ENCODE measurements around the gene PRKCD. TPM values are rescaled to one million over a fixed set of nuclear protein-coding genes. Genes with fewer than 3 reads are reported as not detected.
A peak's percentile ranks its signal among the peaks of the same experiment; 100 is the strongest.

Gene PRKCD
- total and polyA plus RNA-seq, 2 experiments from 2014 or later: 1.8 to 9.6 TPM

DNA sequence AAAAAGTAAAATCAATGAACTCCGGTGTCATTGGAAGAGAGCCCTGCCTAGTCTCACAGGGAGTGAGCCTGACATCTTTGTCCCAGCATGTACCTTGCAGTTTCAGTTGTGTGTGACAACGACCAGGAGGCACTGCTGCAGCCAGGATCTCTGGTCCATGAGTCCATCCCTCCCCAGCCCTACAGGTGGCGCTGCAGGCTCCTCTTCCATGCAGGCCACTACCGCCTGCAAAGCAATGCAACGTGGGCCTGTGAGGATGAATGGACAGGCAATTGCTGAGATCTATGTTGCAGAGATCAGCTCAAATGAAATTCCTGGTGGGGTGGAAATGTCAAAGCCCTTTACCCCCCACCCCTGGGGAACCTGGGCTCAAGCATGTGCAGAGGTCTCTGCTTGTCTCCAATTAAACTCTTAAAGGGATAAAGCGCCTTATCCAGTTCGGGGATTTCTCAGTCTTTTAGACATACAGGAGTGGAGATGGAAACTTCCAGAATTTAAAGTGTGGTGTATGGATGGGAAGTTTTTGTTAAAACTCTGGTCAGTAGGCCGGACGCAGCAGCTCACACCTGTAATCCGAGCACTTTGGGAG, 59.0 kb downstream of the PRKCD start:
- Histone ChIP-seq H3K4me1 (ENCODE audit: insufficient read depth) (no peaks in the 10 kb centered on the region), H3K36me3 (ENCODE audit: low read depth) (peaks cover 12% of the 10 kb centered on the region), H3K27ac (no peak overlapping the region), H3K9ac (no peak overlapping the region), H3K4me2 (ENCODE audit: unreplicated experiment) (no peak overlapping the region), H3K79me2 (ENCODE audit: insufficient read depth) (no peaks in the 10 kb centered on the region), H3K4me3 (no peak overlapping the region), H3K9me2 (ENCODE audit: insufficient read depth) (no peaks in the 10 kb centered on the region), H3F3A (ENCODE audit: insufficient read depth) (peaks cover 22% of the 10 kb centered on the region), H3K27me3 (replicated peaks; ENCODE audit: insufficient read depth) (no peaks in the 10 kb centered on the region), H4K20me1 (ENCODE audit: insufficient read depth) (no peaks in the 10 kb centered on the region), H2AFZ (0 out of 2 replicates have a peak overlapping the region, but pooled peaks have one; percentile 39), H3K9me3 (ENCODE audit: low read depth) (no peaks in the 10 kb centered on the region)
- 42 to 44% methylated on average over 10 of the region's 10 CpGs for WGBS, 2 experiments (ENCODE audit: low coverage in 1 of 2, low lambda C conversion rate in 2 of 2, missing lambda C conversion rate in 2 of 2)
- TF ChIP-seq EZH2phosphoT487 (IDR thresholded peaks at IDR 0.05; ENCODE audit: insufficient read depth, low read depth) (no peak), EZH2 (IDR thresholded peaks at IDR 0.05; ENCODE audit: insufficient read depth, poor library complexity, severe bottlenecking) (no peak)
- in situ Hi-C loops (cut with MboI): no loop called here
- peak; percentile 87 for DNase-seq

DNA sequence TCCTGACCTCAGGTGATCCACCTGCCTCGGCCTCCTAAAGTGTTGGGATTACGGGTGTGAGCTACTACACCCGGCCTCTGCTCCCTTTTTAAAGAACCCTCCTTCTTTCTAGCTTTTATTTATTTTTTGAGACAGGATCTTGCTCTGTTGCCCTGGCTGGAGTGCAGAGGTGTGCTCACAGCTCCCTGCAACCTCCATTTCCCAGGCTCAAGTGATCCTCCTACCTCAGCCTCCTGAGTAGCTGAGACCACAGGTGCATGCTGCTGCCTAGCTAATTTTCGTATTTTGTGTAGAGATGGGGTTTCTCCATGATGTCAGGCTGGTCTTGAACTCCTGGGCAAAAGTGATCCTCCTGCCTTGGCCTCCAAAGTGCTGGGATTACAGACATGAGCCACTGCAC, 60.3 kb downstream of the PRKCD start:
- Histone ChIP-seq H2AFZ (no peak overlapping the region), H3K9me3 (ENCODE audit: low read depth) (no peaks in the 10 kb centered on the region), H3K79me2 (ENCODE audit: insufficient read depth) (no peaks in the 10 kb centered on the region), H3K4me3 (no peak overlapping the region), H4K20me1 (ENCODE audit: insufficient read depth) (no peaks in the 10 kb centered on the region), H3K4me1 (ENCODE audit: insufficient read depth) (no peaks in the 10 kb centered on the region), H3K36me3 (ENCODE audit: low read depth) (peaks cover 21% of the 10 kb centered on the region), H3F3A (ENCODE audit: insufficient read depth) (peaks cover 22% of the 10 kb centered on the region), H3K27me3 (replicated peaks; ENCODE audit: insufficient read depth) (no peaks in the 10 kb centered on the region), H3K9ac (no peak overlapping the region), H3K27ac (no peak overlapping the region), H3K9me2 (ENCODE audit: insufficient read depth) (no peaks in the 10 kb centered on the region), H3K4me2 (ENCODE audit: unreplicated experiment) (no peak overlapping the region)
- TF ChIP-seq EZH2phosphoT487 (IDR thresholded peaks at IDR 0.05; ENCODE audit: insufficient read depth, low read depth) (no peak), EZH2 (IDR thresholded peaks at IDR 0.05; ENCODE audit: insufficient read depth, poor library complexity, severe bottlenecking) (no peak)
- DNase-seq: no peak
- in situ Hi-C loops (cut with MboI): no loop called here
- 91 to 94% methylated on average over 4 of the region's 4 CpGs for WGBS, 2 experiments (ENCODE audit: low coverage in 1 of 2, low lambda C conversion rate in 2 of 2, missing lambda C conversion rate in 2 of 2)

DNA sequence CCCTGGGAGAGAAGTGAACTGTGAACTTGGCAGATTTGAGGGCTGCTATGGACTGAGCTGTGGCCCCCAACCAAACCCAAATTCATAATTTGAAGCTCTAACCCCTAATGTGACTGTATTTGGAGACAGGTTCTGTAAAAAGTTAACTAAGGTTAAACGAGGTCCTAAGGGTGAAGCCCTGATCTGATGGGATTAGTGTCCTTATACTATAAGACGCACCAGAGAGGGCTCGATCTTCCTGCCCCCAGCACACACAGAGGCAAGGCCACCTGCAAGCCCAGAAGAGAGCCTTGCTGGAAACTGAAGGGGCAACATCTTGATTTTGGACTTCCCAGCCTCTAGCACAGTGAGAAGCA, 60.8 kb downstream of the PRKCD start:
- Histone ChIP-seq H3K4me2 (ENCODE audit: unreplicated experiment) (no peak overlapping the region), H3K9ac (no peak overlapping the region), H3K9me3 (ENCODE audit: low read depth) (no peaks in the 10 kb centered on the region), H3K36me3 (ENCODE audit: low read depth) (peaks cover 26% of the 10 kb centered on the region), H4K20me1 (ENCODE audit: insufficient read depth) (no peaks in the 10 kb centered on the region), H3K27ac (no peak overlapping the region), H3F3A (ENCODE audit: insufficient read depth) (peaks cover 22% of the 10 kb centered on the region), H3K79me2 (ENCODE audit: insufficient read depth) (no peaks in the 10 kb centered on the region), H2AFZ (no peak overlapping the region), H3K9me2 (ENCODE audit: insufficient read depth) (no peaks in the 10 kb centered on the region), H3K4me3 (no peak overlapping the region), H3K4me1 (ENCODE audit: insufficient read depth) (no peaks in the 10 kb centered on the region), H3K27me3 (replicated peaks; ENCODE audit: insufficient read depth) (no peaks in the 10 kb centered on the region)
- in situ Hi-C loops (cut with MboI): no loop called here
- 79 to 81% methylated on average over 3 of the region's 3 CpGs for WGBS, 2 experiments (ENCODE audit: low coverage in 1 of 2, low lambda C conversion rate in 2 of 2, missing lambda C conversion rate in 2 of 2)
- TF ChIP-seq EZH2phosphoT487 (IDR thresholded peaks at IDR 0.05; ENCODE audit: insufficient read depth, low read depth) (no peak), EZH2 (IDR thresholded peaks at IDR 0.05; ENCODE audit: insufficient read depth, poor library complexity, severe bottlenecking) (no peak)
- DNase-seq: no peak

DNA sequence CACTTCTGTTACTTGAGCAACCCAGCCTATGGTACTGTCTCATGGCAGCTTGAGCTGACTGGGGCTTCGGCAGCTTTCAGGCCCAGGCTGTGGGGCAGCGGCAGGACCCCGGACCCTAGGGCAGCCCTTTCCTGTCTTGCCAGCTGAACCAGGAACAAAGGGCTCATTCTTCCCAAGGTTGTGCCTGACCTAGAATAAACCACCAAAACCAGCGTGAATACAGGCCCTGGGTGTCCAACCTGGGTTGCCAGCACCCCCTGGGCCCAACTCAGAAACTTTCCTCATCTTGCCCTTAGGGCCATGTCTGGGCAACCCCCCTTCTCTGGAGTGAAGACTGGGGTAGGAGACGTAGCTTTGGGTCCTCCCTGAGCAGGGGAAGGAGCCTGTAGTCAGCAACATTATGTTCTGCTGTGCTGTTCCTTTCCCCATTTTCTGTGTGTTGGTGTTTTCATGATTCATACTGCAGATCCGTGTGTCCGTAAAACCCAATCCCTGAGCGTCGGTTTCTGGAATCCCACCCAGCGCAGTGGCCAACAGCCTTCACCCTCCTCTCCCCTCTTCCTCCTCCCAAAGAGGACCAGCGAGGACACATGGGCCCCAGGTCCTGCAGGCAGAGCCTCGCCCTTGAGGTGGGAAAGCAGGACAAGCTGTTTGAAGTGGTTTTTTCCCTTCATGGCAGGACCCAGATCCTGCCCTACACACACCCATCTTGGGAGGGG, 61.3 kb downstream of the PRKCD start:
- TF ChIP-seq EZH2 (IDR thresholded peaks at IDR 0.05; ENCODE audit: insufficient read depth, poor library complexity, severe bottlenecking) (no peak), EZH2phosphoT487 (IDR thresholded peaks at IDR 0.05; ENCODE audit: insufficient read depth, low read depth) (no peak)
- H3K9me3 ChIP-seq (ENCODE audit: low read depth): no peaks in the 10 kb centered on the region
- no peak overlapping the region for H3K4me3 ChIP-seq
- H3K27ac ChIP-seq: no peak overlapping the region
- in situ Hi-C loops (cut with MboI): no loop called here
- H3K4me2 ChIP-seq (ENCODE audit: unreplicated experiment): no peak overlapping the region
- peaks cover 23% of the 10 kb centered on the region for H3F3A ChIP-seq (ENCODE audit: insufficient read depth)
- H4K20me1 ChIP-seq (ENCODE audit: insufficient read depth): no peaks in the 10 kb centered on the region
- H3K36me3 ChIP-seq (ENCODE audit: low read depth): peaks cover 27% of the 10 kb centered on the region
- no peak overlapping the region for H2AFZ ChIP-seq
- WGBS, 2 experiments (ENCODE audit: low coverage in 1 of 2, low lambda C conversion rate in 2 of 2, missing lambda C conversion rate in 2 of 2): 77 to 78% methylated on average over 12 of the region's 12 CpGs
- no peaks in the 10 kb centered on the region for H3K27me3 ChIP-seq (replicated peaks; ENCODE audit: insufficient read depth)
- no peaks in the 10 kb centered on the region for H3K79me2 ChIP-seq (ENCODE audit: insufficient read depth)
- H3K9ac ChIP-seq: no peak overlapping the region
- H3K4me1 ChIP-seq (ENCODE audit: insufficient read depth): no peaks in the 10 kb centered on the region
- no peaks in the 10 kb centered on the region for H3K9me2 ChIP-seq (ENCODE audit: insufficient read depth)
- DNase-seq: no peak

All from GM23248 (cell line).